ENCODE results near the gene CYTH1. TPM values are rescaled to one million over a fixed set of nuclear protein-coding genes. Genes with fewer than 3 reads are reported as not detected.

The CYTH1 gene
- total and polyA plus RNA-seq, 10 of the 15 experiments (the other 5 are each of a cell fraction or from before 2014, with no cell fraction given), result 6.6 to 188 (median 145) TPM

- TF ChIP-seq E2F8 (IDR thresholded peaks at IDR 0.05; ENCODE audit: low read depth, partially characterized antibody) (no peak), FOS (IDR thresholded peaks at IDR 0.05; ENCODE audit: borderline replicate concordance, extremely low read depth, insufficient read length) (no peak), ATF2 (IDR thresholded peaks at IDR 0.05; ENCODE audit: low read length) (no peak)
Measured at GRCh38 chr17:78723957-78724356, 58.1 kb downstream of the CYTH1 start (continued).

GRCh38 chr17:78723001-78723796, 58.9 kb downstream of the CYTH1 start:
- no peak for FAIRE-seq
- WGBS (ENCODE audit: insufficient coverage, insufficient replicate concordance, low lambda C conversion rate, missing lambda C conversion rate), result 24% methylated on average over 25 of the region's 25 CpGs

More at GRCh38 chr17:78723001-78723796, 58.9 kb downstream of the CYTH1 start:
- H3K79me2 ChIP-seq (ENCODE audit: control insufficient read depth, insufficient read depth, low read length), result peaks cover 100% of the 10 kb centered on the region
- ChIA-PET SMC1A (ENCODE audit: uncharacterized antibody, unreplicated experiment) (interaction anchor here (0.8 to 6.6 kb wide), 10 partner anchors 8 to 52 kb away, joined by 3 to 84 read pairs (median 8); no protein-coding TSS in a partner anchor), CTCF (interaction anchor here (1.2 to 8.1 kb wide), 7 partner anchors 12 to 105 kb away, joined by 3 to 78 read pairs (median 7); no protein-coding TSS in a partner anchor), POLR2A (interaction anchor here (1.0 to 4.0 kb wide), 5 partner anchors 11 to 19 kb away, joined by 3 to 55 read pairs (median 8); no protein-coding TSS in a partner anchor), RAD21 (ENCODE audit: unreplicated experiment) (interaction anchor here (0.5 to 20.7 kb wide), 7 partner anchors 11 to 57 kb away, joined by 3 to 537 read pairs (median 8); no protein-coding TSS in a partner anchor)
- peaks cover 11 to 18% of the 10 kb centered on the region in 2 experiments for H3K36me3 ChIP-seq (ENCODE audit: control insufficient read depth in 2 of 2, insufficient read depth in 2 of 2, low read length in 1 of 2)
- no peak overlapping the region for H2AFZ ChIP-seq (ENCODE audit: control insufficient read depth, low read depth, low read length)
- BruUV-seq (replicated peaks), result no TSS peak
- no peak for DNase-seq (ENCODE audit: low read depth, low spot score)
- 0 out of 2 replicates have a peak, but pooled peaks cover 5% of the 10 kb centered on the region for H4K20me1 ChIP-seq (ENCODE audit: control insufficient read depth, insufficient read depth)
- intact Hi-C loops (cut with micrococcal nuclease; ENCODE audit: unreplicated experiment), result no loop called here
- H3K4me3 ChIP-seq, result peak overlapping the region; percentile 56
- H3K9me3 ChIP-seq (replicated peaks; ENCODE audit: control insufficient read depth, insufficient read depth, low read length), result no peaks in the 10 kb centered on the region
- H3K4me1 ChIP-seq (ENCODE audit: control insufficient read depth, insufficient read depth, low read length), result peaks cover 90% of the 10 kb centered on the region
- peak overlapping the region; percentile 74 for H3K27ac ChIP-seq (ENCODE audit: control insufficient read depth, insufficient read depth)
- H3K4me2 ChIP-seq (ENCODE audit: control insufficient read depth, insufficient read depth), result peak overlapping the region; percentile 75
- TF ChIP-seq POLR2A (IDR thresholded peaks at IDR 0.05; ENCODE audit: low read depth, low read length) (peak; percentile 30; the same call in 1 of the 2 replicates), PML (IDR thresholded peaks at IDR 0.05; ENCODE audit: low read length) (no peak)
- H3K9ac ChIP-seq (ENCODE audit: control insufficient read depth, insufficient read depth, low read length), result peak overlapping the region; percentile 47
- in situ Hi-C loops (cut with MboI), result no loop called here
- H3K27me3 ChIP-seq (replicated peaks in 1 of 2; ENCODE audit: control insufficient read depth in 2 of 2, insufficient read depth in 2 of 2, low read length in 1 of 2), result no peaks in the 10 kb centered on the region
- ATAC-seq, result no peak

Data from GM12878 (cell line).